ENCODE measurements around the gene SLC25A22.

The SLC25A22 gene

GRCh38 chr11:798093-798713 lies at the start of gene SLC25A22:
TSS of gene SLC25A22 (minus strand) at chr11:798281. CDS start at chr11:795006, 3,275 bp downstream.
- Mint-ChIP-seq H3K36me3 (ENCODE audit: low read depth) (peaks cover 58% of the 10 kb centered on the region), H3K4me1 (ENCODE audit: low read depth) (peaks cover 19% of the 10 kb centered on the region), H3K4me3 (peak within 1 kb of the TSS; percentile 93), H3K27ac (peak within 1 kb of the TSS; percentile 94), H3K27me3 (no peaks in the 10 kb centered on the region), H3K9me3 (no peaks in the 10 kb centered on the region)
- DNase-seq = peak; percentile 94

GRCh38 chr11:847876-848275 lies 49.8 kb upstream of the SLC25A22 start:
- Mint-ChIP-seq H3K4me3 (no peak overlapping the region), H3K27ac (no peak overlapping the region), H3K9me3 (no peaks in the 10 kb centered on the region), H3K4me1 (ENCODE audit: low read depth) (peaks cover 14% of the 10 kb centered on the region), H3K27me3 (peaks cover 13% of the 10 kb centered on the region), H3K36me3 (ENCODE audit: low read depth) (no peaks in the 10 kb centered on the region)
- DNase-seq = no peak

GRCh38 chr11:846496-847098 lies 48.5 kb upstream of the SLC25A22 start:
- H3K4me3 Mint-ChIP-seq = no peak overlapping the region
- peaks cover 13% of the 10 kb centered on the region for H3K27me3 Mint-ChIP-seq
- peaks cover 3% of the 10 kb centered on the region for H3K36me3 Mint-ChIP-seq (ENCODE audit: low read depth)
- H3K27ac Mint-ChIP-seq = no peak overlapping the region
- H3K4me1 Mint-ChIP-seq (ENCODE audit: low read depth) = peaks cover 14% of the 10 kb centered on the region
- DNase-seq = no peak
- H3K9me3 Mint-ChIP-seq = no peaks in the 10 kb centered on the region

- Mint-ChIP-seq H3K36me3 (ENCODE audit: low read depth) (peaks cover 9% of the 10 kb centered on the region), H3K4me1 (ENCODE audit: low read depth) (peaks cover 19% of the 10 kb centered on the region), H3K27ac (no peak overlapping the region), H3K27me3 (peaks cover 10% of the 10 kb centered on the region), H3K4me3 (no peak overlapping the region), H3K9me3 (no peaks in the 10 kb centered on the region)
- no peak for DNase-seq
Measured at GRCh38 chr11:845872-846495, 47.9 kb upstream of the SLC25A22 start.

- Mint-ChIP-seq H3K36me3 (ENCODE audit: low read depth) (peaks cover 19% of the 10 kb centered on the region), H3K9me3 (no peaks in the 10 kb centered on the region), H3K27me3 (peaks cover 8% of the 10 kb centered on the region), H3K4me3 (no peak overlapping the region), H3K27ac (no peak overlapping the region), H3K4me1 (ENCODE audit: low read depth) (peaks cover 29% of the 10 kb centered on the region)
- DNase-seq = no peak
Measured at GRCh38 chr11:844693-845644, 46.9 kb upstream of the SLC25A22 start.

GRCh38 chr11:843818-844692 lies 46.0 kb upstream of the SLC25A22 start:
- Mint-ChIP-seq H3K36me3 (ENCODE audit: low read depth) (peaks cover 29% of the 10 kb centered on the region), H3K4me3 (peak overlapping the region; percentile 78), H3K27me3 (peaks cover 5% of the 10 kb centered on the region), H3K9me3 (no peaks in the 10 kb centered on the region), H3K4me1 (ENCODE audit: low read depth) (peaks cover 32% of the 10 kb centered on the region), H3K27ac (peak overlapping the region; percentile 57)
- no peak for DNase-seq

GRCh38 chr11:843086-843734 lies 45.1 kb upstream of the SLC25A22 start:
- no peaks in the 10 kb centered on the region for H3K9me3 Mint-ChIP-seq
- H3K4me3 Mint-ChIP-seq = peak overlapping the region; percentile 78
- H3K4me1 Mint-ChIP-seq (ENCODE audit: low read depth) = peaks cover 29% of the 10 kb centered on the region
- H3K36me3 Mint-ChIP-seq (ENCODE audit: low read depth) = peaks cover 37% of the 10 kb centered on the region
- peak overlapping the region; percentile 57 for H3K27ac Mint-ChIP-seq
- no peak for DNase-seq
- H3K27me3 Mint-ChIP-seq = no peaks in the 10 kb centered on the region

GRCh38 chr11:842370-843002 lies 44.4 kb upstream of the SLC25A22 start, which contains the start of the genes POLR2L and TSPAN4:
TSS of gene POLR2L (minus strand) at chr11:842529. CDS start at chr11:842508, 21 bp downstream.
TSS of gene TSPAN4 (plus strand) at chr11:842852. CDS start at chr11:850305, 7,453 bp downstream.
- Mint-ChIP-seq H3K27me3 (no peaks in the 10 kb centered on the region), H3K4me3 (peak within 1 kb of the TSS; percentile 90), H3K4me1 (ENCODE audit: low read depth) (peaks cover 29% of the 10 kb centered on the region)

GRCh38 chr11:841981-842369 lies 43.9 kb upstream of the SLC25A22 start:
- no peaks in the 10 kb centered on the region for H3K27me3 Mint-ChIP-seq
- peaks cover 29% of the 10 kb centered on the region for H3K4me1 Mint-ChIP-seq (ENCODE audit: low read depth)

More at GRCh38 chr11:842370-843002, 44.4 kb upstream of the SLC25A22 start, which contains the start of the genes POLR2L and TSPAN4:
- peak within 1 kb of the TSS; percentile 88 for H3K27ac Mint-ChIP-seq
- H3K9me3 Mint-ChIP-seq = no peaks in the 10 kb centered on the region
- DNase-seq = peak; percentile 94
- H3K36me3 Mint-ChIP-seq (ENCODE audit: low read depth) = peaks cover 44% of the 10 kb centered on the region

GRCh38 chr11:839875-840617 lies 42.0 kb upstream of the SLC25A22 start:
- peak overlapping the region; percentile 90 for H3K4me3 Mint-ChIP-seq
- DNase-seq = no peak
- peaks cover 31% of the 10 kb centered on the region for H3K4me1 Mint-ChIP-seq (ENCODE audit: low read depth)
- no peaks in the 10 kb centered on the region for H3K27me3 Mint-ChIP-seq
- no peaks in the 10 kb centered on the region for H3K9me3 Mint-ChIP-seq
- peaks cover 59% of the 10 kb centered on the region for H3K36me3 Mint-ChIP-seq (ENCODE audit: low read depth)
- peak overlapping the region; percentile 62 for H3K27ac Mint-ChIP-seq

More at GRCh38 chr11:841981-842369, 43.9 kb upstream of the SLC25A22 start:
- DNase-seq = no peak
- Mint-ChIP-seq H3K4me3 (peak overlapping the region; percentile 90), H3K9me3 (no peaks in the 10 kb centered on the region), H3K27ac (peak overlapping the region; percentile 88), H3K36me3 (ENCODE audit: low read depth) (peaks cover 48% of the 10 kb centered on the region)

GRCh38 chr11:839280-839623 lies 41.2 kb upstream of the SLC25A22 start:
- H3K27me3 Mint-ChIP-seq = no peaks in the 10 kb centered on the region
- no peaks in the 10 kb centered on the region for H3K9me3 Mint-ChIP-seq
- H3K36me3 Mint-ChIP-seq (ENCODE audit: low read depth) = peaks cover 59% of the 10 kb centered on the region
- no peak overlapping the region for H3K27ac Mint-ChIP-seq
- H3K4me3 Mint-ChIP-seq = no peak overlapping the region
- H3K4me1 Mint-ChIP-seq (ENCODE audit: low read depth) = peaks cover 34% of the 10 kb centered on the region
- no peak for DNase-seq

All from activated T-cell treated with anti-CD3 and anti-CD28 coated beads, Interleukin-2, amount 50 U/mL, for 24 hours (primary cell).